Nephron progenitor cell (in vitro differentiated cells): Measurements from ENCODE around the gene HTR1D.
"Not testable (repeated sequence)": the region's sequence is repeated elsewhere in the genome, so short reads cannot be mapped to it uniquely, and the experiment has no call there.

ENCODE experiments used
- DNase-seq: peaks from one replicate; pipeline ENCODE4 v3.0.0; 2021
- H3K27ac Mint-ChIP-seq: 2 replicates; pipeline ENCODE4 v1.8.0; 2021; ENCODE audit warnings: mild to moderate bottlenecking, moderate library complexity, mixed read lengths
- H3K27me3 Mint-ChIP-seq: 2 replicates; pipeline ENCODE4 v1.8.0; 2021; ENCODE audit warnings: mild to moderate bottlenecking, low read depth, mixed read lengths; ENCODE audit not compliant: poor library complexity
- H3K36me3 Mint-ChIP-seq: 2 replicates; pipeline ENCODE4 v1.8.0; 2021; ENCODE audit warnings: low read depth, mixed read lengths
- H3K4me1 Mint-ChIP-seq: 2 replicates; pipeline ENCODE4 v1.8.0; 2021; ENCODE audit warnings: mixed read lengths
- H3K4me3 Mint-ChIP-seq: 2 replicates; pipeline ENCODE4 v1.8.0; 2021; ENCODE audit warnings: mild to moderate bottlenecking, moderate library complexity, mixed read lengths
- H3K9me3 Mint-ChIP-seq: 2 replicates; pipeline ENCODE4 v1.8.0; 2021; ENCODE audit warnings: mild to moderate bottlenecking, moderate library complexity, mixed read lengths
- CTCF ChIP-seq: fragments of 200-600 bp; sonication (generic); IDR thresholded peaks from 2 replicates; pipeline ENCODE4 v1.5.0; 2021; ENCODE audit warnings: antibody characterized with exemption

Gene HTR1D

GRCh38 chr1:23217421-23218115, at the start of gene HTR1D:
Gene HTR1D, minus strand, starts transcription at chr1:23217502. Its CDS starts 23,283 bp downstream, at chr1:23194219.
- Mint-ChIP-seq H3K9me3 (peaks cover 3% of the 10 kb centered on the region), H3K4me1 (peaks cover 4% of the 10 kb centered on the region), H3K27ac (no peak within 1 kb of the TSS), H3K4me3 (peak within 1 kb of the TSS; percentile 71), H3K36me3 (no peaks in the 10 kb centered on the region), H3K27me3 (peaks cover 69% of the 10 kb centered on the region)
- TF ChIP-seq CTCF, result no peak
- peak; percentile 70 for DNase-seq

- H3K36me3 Mint-ChIP-seq, result no peaks in the 10 kb centered on the region
- H3K4me3 Mint-ChIP-seq, result no peak overlapping the region
- peaks cover 1% of the 10 kb centered on the region for H3K9me3 Mint-ChIP-seq
- H3K27me3 Mint-ChIP-seq, result peaks cover 3% of the 10 kb centered on the region
- H3K27ac Mint-ChIP-seq, result no peak overlapping the region
- peaks cover 9% of the 10 kb centered on the region for H3K4me1 Mint-ChIP-seq
- no peak for DNase-seq
- TF ChIP-seq CTCF, result no peak
Observed at GRCh38 chr1:23263380-23263887, 46.1 kb upstream of the HTR1D start.

GRCh38 chr1:23258082-23258481, 40.8 kb upstream of the HTR1D start:
- not testable (repeated sequence) for H3K27ac Mint-ChIP-seq, H3K36me3 Mint-ChIP-seq, H3K27me3 Mint-ChIP-seq, DNase-seq, H3K4me1 Mint-ChIP-seq, H3K4me3 Mint-ChIP-seq
- H3K9me3 Mint-ChIP-seq, result peaks cover 14% of the 10 kb centered on the region

GRCh38 chr1:23257371-23257770, 40.1 kb upstream of the HTR1D start:
- H3K27me3 Mint-ChIP-seq, H3K4me3 Mint-ChIP-seq, DNase-seq, H3K4me1 Mint-ChIP-seq, H3K27ac Mint-ChIP-seq, H3K36me3 Mint-ChIP-seq: not testable (repeated sequence)
- H3K9me3 Mint-ChIP-seq, result peaks cover 14% of the 10 kb centered on the region

- DNase-seq, result no peak
- TF ChIP-seq CTCF, result no peak
- Mint-ChIP-seq H3K9me3 (peaks cover 14% of the 10 kb centered on the region), H3K4me3 (no peak overlapping the region), H3K4me1 (peaks cover 4% of the 10 kb centered on the region), H3K27ac (no peak overlapping the region), H3K36me3 (no peaks in the 10 kb centered on the region), H3K27me3 (peaks cover 6% of the 10 kb centered on the region)
Observed at GRCh38 chr1:23254584-23254983, 37.3 kb upstream of the HTR1D start.

- H3K36me3 Mint-ChIP-seq, result no peaks in the 10 kb centered on the region
- peaks cover 7% of the 10 kb centered on the region for H3K4me1 Mint-ChIP-seq
- peaks cover 8% of the 10 kb centered on the region for H3K9me3 Mint-ChIP-seq
- no peak overlapping the region for H3K4me3 Mint-ChIP-seq
- DNase-seq, result no peak
- no peak overlapping the region for H3K27ac Mint-ChIP-seq
- H3K27me3 Mint-ChIP-seq, result peaks cover 10% of the 10 kb centered on the region
- TF ChIP-seq CTCF, result no peak
Observed at GRCh38 chr1:23251812-23252211, 34.5 kb upstream of the HTR1D start.
